ENCODE data around the gene EGLN2. TPM values are rescaled to one million over a fixed set of nuclear protein-coding genes. Genes with fewer than 3 reads are reported as not detected.

Gene EGLN2
- total RNA-seq, 1 experiment from 2014 or later, result 56.2 TPM

Other genes starting within 250 kb of the EGLN2 start
- gene SHKBP1, start 222.3 kb upstream of the EGLN2 start, total RNA-seq (2014; rRNA removed; shearing (Covaris generic)), result 44.1 and 46.6 TPM in 2 replicates
- 4.0 and 5.6 TPM in 2 replicates for gene LTBP4, start 197.8 kb upstream of the EGLN2 start, total RNA-seq (2014; rRNA removed; shearing (Covaris generic))
- gene NUMBL, start 108.5 kb upstream of the EGLN2 start, total RNA-seq (2014; rRNA removed; shearing (Covaris generic)), result 23.0 and 26.8 TPM in 2 replicates
- 22.0 and 23.9 TPM in 2 replicates for gene COQ8B, start 82.3 kb upstream of the EGLN2 start, total RNA-seq (2014; rRNA removed; shearing (Covaris generic))
- 7.2 and 7.3 TPM in 2 replicates for gene ITPKC, start 82.1 kb upstream of the EGLN2 start, total RNA-seq (2014; rRNA removed; shearing (Covaris generic))
- gene ACTMAP, start 48.7 kb upstream of the EGLN2 start, total RNA-seq (2014; rRNA removed; shearing (Covaris generic)), result 5.0 and 5.4 TPM in 2 replicates
- 181 and 208 TPM in 2 replicates for gene SNRPA, start 48.0 kb upstream of the EGLN2 start, total RNA-seq (2014; rRNA removed; shearing (Covaris generic))
- 0.66 TPM in 1 of 2 replicates, not detected in the other for gene MIA, start 23.7 kb upstream of the EGLN2 start, total RNA-seq (2014; rRNA removed; shearing (Covaris generic))
- gene RAB4B, start 20.9 kb upstream of the EGLN2 start, total RNA-seq (2014; rRNA removed; shearing (Covaris generic)), result 10.5 and 11.1 TPM in 2 replicates
- not detected in 2 replicates for gene CYP2A6, start 51.3 kb downstream of the EGLN2 start, total RNA-seq (2014; rRNA removed; shearing (Covaris generic))
- not detected in 2 replicates for gene CYP2A7, start 83.0 kb downstream of the EGLN2 start, total RNA-seq (2014; rRNA removed; shearing (Covaris generic))
- gene CYP2B6, start 192.1 kb downstream of the EGLN2 start, total RNA-seq (2014; rRNA removed; shearing (Covaris generic)), result not detected in 2 replicates